Measurements from ENCODE around the gene KIF7.
A peak's percentile ranks its signal among the peaks of the same experiment; 100 is the strongest.
"Not testable (repeated sequence)": the region's sequence is repeated elsewhere in the genome, so short reads cannot be mapped to it uniquely, and the experiment has no call there.

The KIF7 gene

GRCh38 chr15:89654847-89655805, at the start of gene KIF7:
Gene KIF7, minus strand, starts transcription at chr15:89655467. Its CDS starts 2,537 bp downstream, at chr15:89652930.
- no peak for DNase-seq (ENCODE audit: low read depth)

- no peak for DNase-seq (ENCODE audit: low read depth)
Observed at GRCh38 chr15:89704411-89704810, 49.1 kb upstream of the KIF7 start.

GRCh38 chr15:89695198-89695597, 39.9 kb upstream of the KIF7 start:
- DNase-seq (ENCODE audit: low read depth): no peak

- no peak for DNase-seq (ENCODE audit: low read depth)
Observed at GRCh38 chr15:89693696-89694095, 38.4 kb upstream of the KIF7 start.

GRCh38 chr15:89693091-89693490, 37.8 kb upstream of the KIF7 start:
- no peak for DNase-seq (ENCODE audit: low read depth)

GRCh38 chr15:89690276-89691218, 35.3 kb upstream of the KIF7 start, which contains the start of the genes PEX11A and WDR93:
Gene PEX11A, minus strand, starts transcription at chr15:89690754. Its CDS starts 122 bp downstream, at chr15:89690632.
Gene WDR93, plus strand, starts transcription at chr15:89690811. Its CDS starts 10,936 bp downstream, at chr15:89701747.
- DNase-seq (ENCODE audit: low read depth): peak; percentile 67

GRCh38 chr15:89689930-89690275, 34.6 kb upstream of the KIF7 start:
- not testable (repeated sequence) for DNase-seq (ENCODE audit: low read depth)

- DNase-seq (ENCODE audit: low read depth): no peak
Observed at GRCh38 chr15:89686522-89686921, 31.3 kb upstream of the KIF7 start.

- no peak for DNase-seq (ENCODE audit: low read depth)
Observed at GRCh38 chr15:89685995-89686394, 30.7 kb upstream of the KIF7 start.

GRCh38 chr15:89681146-89681545, 25.9 kb upstream of the KIF7 start:
- no peak for DNase-seq (ENCODE audit: low read depth)

GRCh38 chr15:89680282-89680873, 25.1 kb upstream of the KIF7 start:
- DNase-seq (ENCODE audit: low read depth): no peak

- no peak for DNase-seq (ENCODE audit: low read depth)
Observed at GRCh38 chr15:89679212-89679611, 23.9 kb upstream of the KIF7 start, which contains the start of gene PLIN1. Gene PLIN1, minus strand, starts transcription at chr15:89679367. Its CDS starts 1,878 bp downstream, at chr15:89677489.

- no peak for DNase-seq (ENCODE audit: low read depth)
Observed at GRCh38 chr15:89677381-89677780, 22.1 kb upstream of the KIF7 start.

GRCh38 chr15:89675606-89676005, 20.3 kb upstream of the KIF7 start:
- no peak for DNase-seq (ENCODE audit: low read depth)

- no peak for DNase-seq (ENCODE audit: low read depth)
Observed at GRCh38 chr15:89674526-89674925, 19.3 kb upstream of the KIF7 start.

GRCh38 chr15:89673165-89673512, 17.9 kb upstream of the KIF7 start:
- no peak for DNase-seq (ENCODE audit: low read depth)

GRCh38 chr15:89672221-89673164, 17.2 kb upstream of the KIF7 start:
- DNase-seq (ENCODE audit: low read depth): no peak

GRCh38 chr15:89671687-89672086, 16.4 kb upstream of the KIF7 start:
- no peak for DNase-seq (ENCODE audit: low read depth)

GRCh38 chr15:89670971-89671560, 15.8 kb upstream of the KIF7 start:
- DNase-seq (ENCODE audit: low read depth): no peak

GRCh38 chr15:89669941-89670340, 14.7 kb upstream of the KIF7 start:
- DNase-seq (ENCODE audit: low read depth): no peak
